Spleen (tissue), 7 donors: Measurements from ENCODE around the gene HOXD4.

Experiments used
- CTCF ChIP-seq, 11 experiments: fragments of 200-600 bp in 7 of 11; fragments of 450-650 bp in 4 of 11; sonication (generic) in 4 of 11; IDR thresholded peaks in 8 of 11; conservative IDR thresholded peaks in 3 of 11; 1 replicate in 7 of 11; 2 replicates in 4 of 11; pipeline versions ENCODE4 v1.4.0 to v1.8.0; 2016 to 2021; ENCODE audit warnings: antibody characterized with exemption in 11 of 11, inconsistent platforms in 4 of 11, mild to moderate bottlenecking in 1 of 11
- POLR2A ChIP-seq, 3 donors: fragments of 450-650 bp; IDR thresholded peaks; one replicate each; pipeline ENCODE4 v1.5.1; 2017; ENCODE audit warnings: antibody characterized with exemption in 3 of 3, mild to moderate bottlenecking in 1 of 3
- POLR2AphosphoS5 ChIP-seq, 3 donors: sonication (generic); formaldehyde crosslinking; IDR thresholded peaks; one replicate each; pipeline ENCODE4 v1.5.1; 2017; ENCODE audit warnings: antibody characterized with exemption in 3 of 3
- donor health status: DM: no; HTN: no; CAD: no; lungs with moderate emphysema.
- donor health status: DM: no; HTN: no; CAD: no.
- donor health status: DM: no; HTN: no; CAD: no.

DNA sequence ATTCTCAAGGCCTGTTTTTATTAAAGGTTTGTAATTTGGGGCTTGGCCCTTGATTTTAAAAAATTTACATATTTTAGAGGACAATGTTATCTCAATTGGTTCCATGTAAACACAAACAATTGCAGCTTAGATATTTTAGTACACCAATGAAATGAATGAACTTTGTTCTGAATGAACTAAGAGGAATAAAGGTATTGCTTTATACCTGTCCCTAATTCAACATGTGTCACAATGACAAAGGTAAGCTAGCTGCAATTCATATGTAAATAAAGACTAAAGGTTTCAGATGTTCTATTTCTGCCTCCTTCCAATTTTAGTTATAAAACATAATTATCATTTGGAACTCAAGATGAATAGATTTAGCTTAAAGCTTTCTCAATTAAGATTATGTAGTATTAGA lies 48.6 kb downstream of the HOXD4 start:
- TF ChIP-seq POLR2A (IDR thresholded peaks at IDR 0.05) (no peak), CTCF (IDR thresholded peaks at IDR 0.05 in 8 of 11, conservative IDR thresholded peaks at IDR 0.05 in 3 of 11) (no peak), POLR2AphosphoS5 (IDR thresholded peaks at IDR 0.05) (no peak)
